GM18909 (cell line): Measurements from ENCODE around the gene MSH3.
"Not testable (repeated sequence)": the region's sequence is repeated elsewhere in the genome, so short reads cannot be mapped to it uniquely, and the experiment has no call there.

Experiments used
- ATAC-seq: cut with Tn5 transposase; IDR thresholded peaks from one replicate; pipeline ENCODE4 v1.9.1; 2021; ENCODE audit warnings: mild to moderate bottlenecking; ENCODE audit not compliant: unreplicated experiment, poor library complexity

The MSH3 gene

GRCh38 chr5:80784451-80784850, 130.0 kb downstream of the MSH3 start:
- no peak for ATAC-seq

GRCh38 chr5:80789319-80790016, 135.0 kb downstream of the MSH3 start:
- ATAC-seq: not testable (repeated sequence)

GRCh38 chr5:80790698-80791097, 136.2 kb downstream of the MSH3 start:
- ATAC-seq: no peak

GRCh38 chr5:80793354-80793753, 138.9 kb downstream of the MSH3 start:
- no peak for ATAC-seq

- ATAC-seq: no peak
Measured at GRCh38 chr5:80796846-80797245, 142.4 kb downstream of the MSH3 start.

- ATAC-seq: no peak
Measured at GRCh38 chr5:80797428-80798024, 143.1 kb downstream of the MSH3 start.

- ATAC-seq: no peak
Measured at GRCh38 chr5:80798166-80798565, 143.7 kb downstream of the MSH3 start.

- no peak for ATAC-seq
Measured at GRCh38 chr5:80798633-80799032, 144.2 kb downstream of the MSH3 start.

- no peak for ATAC-seq
Measured at GRCh38 chr5:80799041-80799440, 144.6 kb downstream of the MSH3 start.

GRCh38 chr5:80799573-80799972, 145.1 kb downstream of the MSH3 start:
- no peak for ATAC-seq

GRCh38 chr5:80804332-80804731, 149.9 kb downstream of the MSH3 start:
- ATAC-seq: no peak

- ATAC-seq: no peak
Measured at GRCh38 chr5:80805038-80805437, 150.6 kb downstream of the MSH3 start.

- no peak for ATAC-seq
Measured at GRCh38 chr5:80806929-80807328, 152.5 kb downstream of the MSH3 start.

- ATAC-seq: no peak
Measured at GRCh38 chr5:80809451-80809850, 155.0 kb downstream of the MSH3 start.

GRCh38 chr5:80810425-80810824, 156.0 kb downstream of the MSH3 start:
- no peak for ATAC-seq

GRCh38 chr5:80816590-80816989, 162.1 kb downstream of the MSH3 start:
- no peak for ATAC-seq

GRCh38 chr5:80820685-80821084, 166.2 kb downstream of the MSH3 start:
- ATAC-seq: no peak

GRCh38 chr5:80822640-80823039, 168.2 kb downstream of the MSH3 start:
- no peak for ATAC-seq

GRCh38 chr5:80824159-80824558, 169.7 kb downstream of the MSH3 start:
- not testable (repeated sequence) for ATAC-seq

GRCh38 chr5:80825786-80826460, 171.5 kb downstream of the MSH3 start:
- ATAC-seq: no peak

- no peak for ATAC-seq
Measured at GRCh38 chr5:80834710-80835109, 180.3 kb downstream of the MSH3 start.

GRCh38 chr5:80835128-80835527, 180.7 kb downstream of the MSH3 start:
- no peak for ATAC-seq
